ENCODE results near the gene ABHD2.

ABHD2 gene

DNA sequence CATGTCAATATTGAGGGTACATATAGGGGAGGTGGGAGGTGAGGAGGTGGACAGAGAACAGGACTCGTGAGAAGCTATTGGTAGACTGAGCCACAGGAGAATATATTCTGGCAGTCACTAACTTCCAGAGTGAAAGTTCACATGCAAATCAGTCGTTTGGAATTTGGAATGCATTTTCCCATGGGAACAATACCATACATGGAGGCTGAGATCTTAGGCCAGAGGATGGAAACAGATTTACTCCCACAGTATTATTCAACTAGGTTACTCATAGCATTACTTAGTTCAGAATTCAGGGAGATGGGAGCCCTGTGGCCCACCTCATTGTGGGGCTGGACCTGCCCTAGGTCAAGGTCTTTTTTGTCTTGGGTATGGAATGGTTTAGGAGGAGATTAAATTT is 36.4 kb upstream of the ABHD2 start:
- TF ChIP-seq CTCF (IDR thresholded peaks at IDR 0.05; ENCODE audit: insufficient read depth, low read depth, low read length, missing control alignments) = no peak
- DNase-seq (ENCODE audit: low read depth) = no peak
- H3K4me3 ChIP-seq (ENCODE audit: low read length) = no peak overlapping the region

DNA sequence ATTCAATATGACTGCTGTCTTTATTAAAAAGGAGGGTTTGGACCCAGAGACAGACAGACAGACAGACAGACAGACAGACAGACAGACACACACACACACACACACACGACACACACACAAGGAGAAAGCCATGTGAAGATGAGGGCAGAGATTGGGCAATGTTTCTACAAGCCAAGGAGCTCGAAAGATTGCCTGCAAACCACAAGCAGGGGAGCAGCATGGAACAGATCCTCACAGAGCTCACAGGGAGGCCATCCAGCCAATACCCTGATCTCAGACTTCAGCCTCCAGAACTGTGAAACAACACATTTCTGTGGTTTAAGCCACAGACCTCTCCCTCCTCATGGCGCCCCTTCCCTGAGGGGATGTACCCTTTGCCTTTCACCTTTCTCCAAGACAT is 35.8 kb upstream of the ABHD2 start:
- DNase-seq (ENCODE audit: low read depth) = no peak
- no peak overlapping the region for H3K4me3 ChIP-seq (ENCODE audit: low read length)
- no peak for TF ChIP-seq CTCF (IDR thresholded peaks at IDR 0.05; ENCODE audit: insufficient read depth, low read depth, low read length, missing control alignments)

DNA sequence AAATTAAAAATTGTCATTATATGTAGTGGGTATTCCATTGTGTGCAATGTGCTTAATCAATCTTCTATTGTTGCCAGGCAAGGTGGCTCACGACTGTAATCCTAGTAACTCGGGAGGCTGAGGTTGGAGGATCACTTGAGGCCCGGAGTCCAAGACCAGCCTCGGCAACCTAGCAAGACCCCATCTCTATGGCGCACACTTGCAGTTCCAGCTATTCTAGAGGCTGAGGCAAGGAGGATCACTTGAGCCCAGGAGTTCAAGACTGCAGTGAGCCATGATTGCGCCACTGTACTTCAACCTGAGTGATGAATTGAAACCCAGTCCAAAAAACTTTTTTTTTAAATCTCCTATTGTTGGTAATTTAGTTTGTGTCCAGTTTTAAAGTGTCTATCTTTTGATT is 33.4 kb upstream of the ABHD2 start:
- no peak for TF ChIP-seq CTCF (IDR thresholded peaks at IDR 0.05; ENCODE audit: insufficient read depth, low read depth, low read length, missing control alignments)
- no peak overlapping the region for H3K4me3 ChIP-seq (ENCODE audit: low read length)
- no peak for DNase-seq (ENCODE audit: low read depth)

DNA sequence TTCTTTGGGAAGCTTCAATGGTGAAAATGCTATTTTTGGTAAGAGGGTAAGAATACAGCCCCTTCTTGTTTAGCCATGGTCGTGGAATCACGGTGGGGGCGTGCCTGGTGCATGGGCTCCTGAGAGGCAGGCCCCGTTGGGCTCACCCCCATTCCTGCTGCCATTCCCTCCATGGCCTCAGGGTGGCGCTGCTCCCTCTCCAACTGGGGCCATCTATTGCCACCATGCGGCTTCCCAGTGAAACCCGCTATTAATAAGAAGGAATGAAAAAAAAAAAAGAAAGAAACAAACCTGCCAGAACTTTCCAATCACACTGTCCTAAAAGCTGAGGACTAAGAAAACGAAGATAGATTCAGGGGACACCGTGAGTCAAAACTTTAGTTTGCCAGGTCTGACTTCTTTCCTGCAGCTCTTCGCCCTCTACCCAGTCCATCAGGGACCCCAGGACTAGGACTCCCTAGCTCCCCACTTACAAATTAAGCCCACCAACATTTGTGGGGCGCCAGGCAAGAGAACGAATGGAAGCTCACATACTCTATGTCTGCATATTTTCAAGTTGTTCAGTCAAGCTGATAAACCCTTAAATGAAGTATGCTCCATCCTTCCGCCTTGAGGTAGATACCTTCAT is 30.6 kb upstream of the ABHD2 start:
- peak; percentile 72 for DNase-seq (ENCODE audit: low read depth)
- peak; percentile 98 for TF ChIP-seq CTCF (IDR thresholded peaks at IDR 0.05; ENCODE audit: insufficient read depth, low read depth, low read length, missing control alignments)
- H3K4me3 ChIP-seq (ENCODE audit: low read length) = no peak overlapping the region

GRCh38 chr15:89058376-89058775 is 29.9 kb upstream of the ABHD2 start:
- H3K4me3 ChIP-seq (ENCODE audit: low read length) = no peak overlapping the region
- no peak for TF ChIP-seq CTCF (IDR thresholded peaks at IDR 0.05; ENCODE audit: insufficient read depth, low read depth, low read length, missing control alignments)
- no peak for DNase-seq (ENCODE audit: low read depth)

GRCh38 chr15:89058876-89059405 is 29.3 kb upstream of the ABHD2 start:
- DNase-seq (ENCODE audit: low read depth) = no peak
- no peak overlapping the region for H3K4me3 ChIP-seq (ENCODE audit: low read length)
- TF ChIP-seq CTCF (IDR thresholded peaks at IDR 0.05; ENCODE audit: insufficient read depth, low read depth, low read length, missing control alignments) = no peak

DNA sequence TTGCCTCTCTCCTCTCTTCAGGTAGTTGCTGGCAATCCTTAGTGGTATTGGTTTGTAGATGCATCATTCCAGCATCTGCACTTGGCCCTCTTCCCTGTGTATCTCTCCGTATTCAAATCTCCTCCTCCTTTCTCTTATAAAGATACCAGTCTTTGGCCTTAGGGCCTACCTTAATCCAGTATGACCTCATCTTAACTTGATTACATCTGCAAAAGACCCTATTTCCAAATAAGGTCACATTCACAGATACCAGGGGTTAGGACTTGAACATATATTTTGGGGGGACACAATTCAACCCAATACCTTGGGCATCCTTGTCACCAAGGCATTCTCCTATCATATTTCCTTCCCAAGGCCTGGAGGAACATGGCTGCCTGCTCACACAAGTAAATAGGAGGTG is 22.0 kb upstream of the ABHD2 start:
- no peak overlapping the region for H3K4me3 ChIP-seq (ENCODE audit: low read length)
- no peak for DNase-seq (ENCODE audit: low read depth)
- no peak for TF ChIP-seq CTCF (IDR thresholded peaks at IDR 0.05; ENCODE audit: insufficient read depth, low read depth, low read length, missing control alignments)
